GM19035 (cell line): ENCODE data around the gene PNPLA1.

Experiments
- ATAC-seq: cut with Tn5 transposase; IDR thresholded peaks from one replicate; pipeline ENCODE4 v1.9.1; 2021; ENCODE audit not compliant: unreplicated experiment

The PNPLA1 gene, protein sequence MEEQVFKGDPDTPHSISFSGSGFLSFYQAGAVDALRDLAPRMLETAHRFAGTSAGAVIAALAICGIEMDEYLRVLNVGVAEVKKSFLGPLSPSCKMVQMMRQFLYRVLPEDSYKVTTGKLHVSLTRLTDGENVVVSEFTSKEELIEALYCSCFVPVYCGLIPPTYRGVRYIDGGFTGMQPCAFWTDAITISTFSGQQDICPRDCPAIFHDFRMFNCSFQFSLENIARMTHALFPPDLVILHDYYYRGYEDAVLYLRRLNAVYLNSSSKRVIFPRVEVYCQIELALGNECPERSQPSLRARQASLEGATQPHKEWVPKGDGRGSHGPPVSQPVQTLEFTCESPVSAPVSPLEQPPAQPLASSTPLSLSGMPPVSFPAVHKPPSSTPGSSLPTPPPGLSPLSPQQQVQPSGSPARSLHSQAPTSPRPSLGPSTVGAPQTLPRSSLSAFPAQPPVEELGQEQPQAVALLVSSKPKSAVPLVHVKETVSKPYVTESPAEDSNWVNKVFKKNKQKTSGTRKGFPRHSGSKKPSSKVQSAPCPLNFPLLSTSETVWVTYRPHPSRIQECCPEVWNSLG

DNA sequence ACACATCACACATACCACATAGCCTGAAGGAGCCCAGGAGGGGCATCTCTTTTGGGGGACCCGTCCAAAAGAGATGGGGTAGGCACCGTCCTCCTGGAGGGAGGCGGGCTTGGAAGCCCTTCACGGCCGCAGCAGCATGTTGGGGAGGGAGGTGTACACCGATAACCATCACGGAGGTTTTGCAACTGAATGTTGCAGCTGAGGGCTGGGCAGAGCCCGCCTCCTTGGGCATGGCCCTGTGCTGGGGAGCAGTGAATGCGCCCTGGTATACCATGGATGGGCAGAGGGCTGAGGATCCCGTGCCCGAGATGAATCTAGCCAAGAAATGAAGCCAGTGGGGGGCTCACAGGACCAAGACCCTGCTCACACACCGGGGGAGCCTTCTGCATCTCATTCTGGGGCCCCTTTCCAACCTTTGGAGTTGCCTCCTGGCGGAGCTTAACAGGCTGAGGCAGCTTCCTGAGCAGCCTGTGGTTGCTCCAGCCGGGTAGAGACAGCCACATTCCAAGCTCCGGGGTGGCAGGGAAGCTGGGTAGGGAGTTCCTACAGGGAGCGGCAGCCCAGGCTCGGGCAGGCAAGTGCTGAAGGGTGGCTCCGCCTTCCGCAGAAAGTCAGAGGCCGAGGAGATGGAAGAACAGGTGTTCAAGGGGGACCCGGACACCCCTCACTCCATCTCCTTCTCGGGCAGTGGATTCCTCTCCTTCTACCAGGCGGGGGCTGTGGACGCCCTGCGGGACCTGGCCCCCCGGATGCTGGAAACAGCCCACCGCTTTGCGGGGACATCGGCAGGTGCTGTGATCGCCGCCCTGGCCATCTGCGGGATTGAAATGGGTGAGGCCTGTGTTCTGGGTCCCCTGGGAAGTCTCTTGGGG, at the start of gene PNPLA1:
Gene PNPLA1 (plus strand): TSS at position 227 of the 872 bp plus-strand sequence. CDS start 400 bp downstream, at position 627.
- ATAC-seq: no peak

DNA sequence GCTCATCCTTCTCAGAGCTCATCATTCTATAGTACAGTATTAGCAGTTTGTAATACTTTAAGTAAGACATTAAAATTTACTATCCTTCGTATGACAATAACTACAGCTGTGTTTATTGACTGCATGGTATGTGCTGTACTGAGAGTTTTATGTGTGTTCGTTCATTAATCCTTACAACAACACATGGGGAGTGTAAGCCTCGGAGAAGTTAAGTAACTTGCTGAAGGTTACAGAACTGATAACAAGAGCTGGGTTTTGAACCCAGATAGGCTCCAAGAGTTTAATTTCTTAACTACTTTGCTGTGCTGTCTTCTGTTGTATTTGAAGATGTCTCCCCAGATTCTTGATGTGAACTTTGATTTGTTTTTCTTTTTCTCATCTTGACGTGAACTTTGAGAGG, 49.6 kb upstream of the PNPLA1 start:
- ATAC-seq: no peak

DNA sequence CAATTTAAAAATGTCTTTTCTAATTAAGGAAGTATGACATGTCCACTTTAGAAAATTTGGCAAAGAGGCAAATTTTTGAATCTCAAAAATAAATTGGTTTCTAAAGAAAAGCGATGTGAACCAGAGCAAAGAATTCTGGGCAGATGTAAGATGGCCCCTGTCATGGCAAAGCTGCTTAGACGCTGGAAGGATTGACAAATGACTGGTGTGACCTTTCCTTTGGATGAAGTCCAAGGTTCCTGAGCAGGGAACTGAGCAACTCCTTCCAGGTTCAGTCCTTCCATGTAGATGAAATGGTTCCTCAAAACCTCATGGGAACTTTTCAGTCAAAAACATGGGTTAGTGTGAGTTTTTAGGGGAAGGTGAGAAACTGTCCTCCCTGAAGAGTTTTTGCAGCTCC, 48.2 kb upstream of the PNPLA1 start:
- ATAC-seq: no peak

DNA sequence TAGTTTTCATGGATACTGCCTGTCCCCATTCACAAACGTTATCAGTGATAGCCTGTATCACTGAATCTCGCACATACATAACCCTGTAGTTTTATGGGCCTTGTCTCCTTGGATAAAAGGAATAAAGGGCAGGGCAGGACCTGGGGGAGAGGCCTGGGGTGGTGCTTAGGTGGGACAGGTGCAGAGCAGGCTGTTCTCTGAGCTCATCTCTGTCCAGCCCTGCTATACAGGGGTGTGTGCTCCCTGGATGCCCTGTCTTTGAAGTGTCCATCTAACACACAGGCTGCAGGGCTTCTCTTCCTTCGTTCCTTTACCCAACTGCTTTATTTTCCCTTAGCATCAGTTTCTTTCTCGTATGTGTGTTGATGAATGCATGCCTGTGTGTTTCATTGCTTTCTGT, 46.9 kb upstream of the PNPLA1 start:
- no peak for ATAC-seq

DNA sequence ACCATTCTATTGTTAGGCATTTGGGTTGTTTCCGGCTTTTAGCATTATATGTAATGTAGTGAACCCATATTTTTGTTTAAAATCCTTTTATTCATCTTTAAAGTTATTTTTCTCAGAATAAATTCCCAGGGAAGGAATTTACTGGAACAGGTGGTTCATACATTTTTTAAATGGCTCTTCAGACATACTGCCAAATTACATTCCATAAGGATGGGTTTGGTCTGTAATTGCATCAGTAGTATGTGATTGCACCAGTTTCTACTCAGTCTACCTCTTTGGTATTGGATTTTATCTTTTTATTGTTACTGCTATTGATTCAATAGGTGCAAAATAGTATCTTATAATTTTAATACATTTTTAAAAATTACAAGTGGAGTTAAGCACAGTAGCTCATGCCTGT, 46.2 kb upstream of the PNPLA1 start:
- no peak for ATAC-seq

DNA sequence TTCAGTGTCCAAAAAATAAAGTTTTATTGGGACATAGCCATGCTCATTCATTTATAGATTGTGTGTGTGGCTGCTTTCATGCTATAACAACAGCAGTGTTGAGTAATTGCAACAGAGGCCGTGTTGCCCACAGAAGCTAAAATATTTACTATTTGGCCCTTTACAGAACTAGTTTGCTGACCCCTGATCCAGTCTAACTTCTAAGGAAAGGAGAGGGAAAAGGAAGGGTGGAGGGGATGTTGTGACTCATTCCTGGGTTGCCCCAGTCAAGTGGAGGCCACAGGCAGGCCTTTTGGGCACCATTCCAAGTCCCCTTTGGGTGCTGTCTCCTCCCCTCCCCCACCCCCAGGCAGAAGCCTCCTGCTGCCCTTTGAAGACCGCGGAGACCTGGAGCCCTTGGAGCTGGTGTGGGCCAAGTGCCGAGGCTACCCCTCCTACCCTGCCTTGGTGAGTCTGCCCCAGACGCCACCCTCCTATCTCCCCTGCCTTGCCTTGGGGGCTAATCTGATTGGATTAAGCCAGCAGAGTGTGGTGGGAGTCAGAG, 44.9 kb upstream of the PNPLA1 start:
- ATAC-seq: no peak

DNA sequence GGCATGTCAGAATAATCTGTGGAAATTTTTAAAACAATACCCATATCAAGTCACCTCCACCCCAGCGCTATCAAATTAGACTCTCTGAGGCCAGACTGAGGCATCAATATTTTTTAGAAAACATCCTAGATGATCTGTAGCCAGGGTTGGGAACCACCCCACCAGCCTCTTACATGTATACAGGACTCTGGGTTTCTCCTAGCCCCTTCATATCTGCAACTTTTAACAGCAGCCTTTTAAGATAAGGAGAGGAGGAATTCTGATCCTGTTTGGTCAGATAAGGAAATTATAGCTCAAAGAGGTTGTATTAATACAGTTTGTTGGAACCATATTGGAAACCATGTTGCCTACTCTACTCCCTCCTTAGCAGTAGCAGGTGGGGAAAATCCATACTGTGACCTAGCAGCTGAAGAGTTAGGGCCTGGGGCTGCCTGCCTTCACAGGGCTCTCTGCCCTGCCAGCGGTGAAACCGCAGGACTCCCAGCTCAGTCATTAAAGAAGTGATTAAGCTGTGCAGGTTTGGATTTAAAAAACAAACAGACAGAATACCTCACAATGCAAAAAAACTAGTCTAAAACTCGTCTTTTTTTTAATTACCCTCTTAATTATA, 43.3 kb upstream of the PNPLA1 start:
- no peak for ATAC-seq

DNA sequence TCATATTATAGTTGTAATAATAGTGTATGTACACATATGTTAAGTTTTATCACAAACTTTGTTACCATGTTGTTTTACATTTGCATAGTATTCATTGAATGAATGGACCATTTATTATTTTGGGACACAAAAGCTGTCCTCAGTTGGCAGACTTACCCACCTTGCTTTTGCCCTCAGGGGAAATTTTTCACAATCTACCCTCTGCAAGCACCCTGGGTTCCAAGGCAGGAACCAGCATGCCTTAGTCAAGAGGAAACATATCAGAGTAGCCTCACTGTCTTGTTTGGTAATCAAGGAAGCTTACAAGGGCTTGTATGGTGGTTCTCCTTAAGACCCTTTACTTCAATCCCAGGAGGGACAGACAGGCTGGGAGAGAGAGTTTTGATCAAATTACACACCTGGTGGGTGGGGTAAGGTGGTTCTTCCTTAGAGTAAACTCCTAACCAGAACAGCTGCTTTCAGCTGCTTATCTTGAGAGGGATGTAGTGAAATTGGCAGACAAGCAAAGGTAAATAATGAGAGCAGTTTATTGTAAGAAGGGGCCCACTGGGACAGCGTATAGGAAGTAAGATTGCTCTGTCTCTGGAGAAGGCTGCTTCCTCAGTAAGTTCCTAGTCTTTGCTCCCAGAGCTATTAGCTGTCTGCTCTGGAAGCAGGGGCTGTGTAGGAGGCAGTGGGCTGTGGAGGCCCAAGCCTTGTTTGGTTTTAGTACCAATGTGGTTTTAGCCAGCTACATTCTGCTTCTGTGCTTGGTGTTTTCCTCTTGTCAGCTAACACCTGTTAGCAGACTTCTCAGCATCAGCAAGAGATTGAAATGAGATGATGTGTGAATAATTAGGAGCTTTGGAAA, 42.3 kb upstream of the PNPLA1 start:
- ATAC-seq: no peak

DNA sequence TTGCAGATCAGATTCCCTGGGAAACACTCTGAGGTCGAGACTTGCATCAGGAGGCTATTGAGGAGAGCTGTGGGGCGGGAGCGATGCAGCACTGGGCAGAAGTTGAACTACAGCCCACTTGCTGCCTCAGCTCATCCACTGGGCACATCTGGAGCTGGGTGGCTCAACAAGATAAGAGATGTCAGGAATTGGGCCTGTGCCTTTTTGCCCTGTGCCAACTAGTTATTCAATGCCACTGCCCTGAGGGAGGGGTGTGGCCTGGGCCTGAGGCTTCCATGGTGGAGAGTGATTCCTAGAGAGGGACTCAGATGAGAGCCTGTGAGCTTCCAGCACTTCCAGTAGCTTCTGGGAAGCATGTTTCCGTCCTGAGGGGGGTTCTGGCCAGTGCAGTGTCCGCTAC, 40.6 kb upstream of the PNPLA1 start:
- ATAC-seq: no peak

DNA sequence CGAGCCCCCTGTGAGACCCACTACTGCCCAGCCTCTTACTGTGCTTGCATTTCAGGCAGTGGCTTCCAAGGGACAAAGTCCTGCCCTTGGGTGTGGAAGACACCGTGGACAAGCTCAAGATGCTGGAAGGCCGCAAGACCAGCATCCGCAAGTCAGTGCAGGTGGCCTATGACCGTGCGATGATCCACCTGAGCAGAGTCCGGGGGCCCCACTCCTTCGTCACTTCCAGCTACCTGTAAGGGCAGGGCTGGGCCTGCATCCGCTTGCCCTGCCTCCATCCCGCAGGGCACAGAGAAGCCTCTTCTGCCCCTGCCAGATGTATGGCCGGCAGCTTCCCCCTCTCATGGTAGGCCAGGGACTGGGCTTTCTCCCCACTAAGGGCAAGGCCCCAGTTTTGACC, 39.5 kb upstream of the PNPLA1 start:
- no peak for ATAC-seq

DNA sequence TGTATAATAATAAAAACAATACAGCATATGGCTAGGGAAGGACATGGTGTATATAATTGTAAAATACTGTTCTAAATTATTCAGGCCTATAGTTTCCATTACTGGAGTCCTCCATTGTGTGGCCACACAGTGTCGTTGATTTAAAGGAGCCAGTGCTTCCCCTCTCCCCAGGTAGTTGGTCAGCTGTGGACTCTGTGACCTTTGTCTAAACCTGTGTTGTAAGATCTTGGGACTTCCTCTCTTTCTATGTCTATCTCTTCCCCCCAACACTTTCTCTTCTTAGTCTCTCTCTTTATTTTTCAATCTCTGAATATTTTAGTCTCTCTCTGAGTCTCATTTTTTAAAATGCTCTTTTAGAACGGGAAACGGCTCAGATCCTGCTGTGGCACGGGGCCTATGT, 37.7 kb upstream of the PNPLA1 start:
- ATAC-seq: no peak

DNA sequence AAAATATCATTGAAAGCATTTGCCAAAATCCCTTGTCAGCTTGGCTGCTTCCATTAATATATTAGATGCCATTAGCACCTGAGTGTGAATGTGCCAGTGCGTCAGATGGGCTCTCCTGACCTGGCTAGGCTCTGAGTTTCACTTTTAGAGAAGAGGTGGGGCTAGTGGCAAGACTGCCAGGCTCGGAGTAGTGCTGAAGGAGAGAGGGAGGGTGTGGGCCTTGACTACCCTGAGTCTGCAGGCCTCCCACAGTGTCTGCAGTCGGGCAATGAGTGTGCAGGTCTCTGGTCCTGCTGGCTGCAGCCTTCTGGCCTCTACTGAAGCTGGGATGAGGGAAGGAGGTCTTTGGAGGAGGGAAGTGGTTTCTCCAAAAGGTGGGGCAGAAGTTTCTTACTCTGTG, 34.6 kb upstream of the PNPLA1 start:
- no peak for ATAC-seq

DNA sequence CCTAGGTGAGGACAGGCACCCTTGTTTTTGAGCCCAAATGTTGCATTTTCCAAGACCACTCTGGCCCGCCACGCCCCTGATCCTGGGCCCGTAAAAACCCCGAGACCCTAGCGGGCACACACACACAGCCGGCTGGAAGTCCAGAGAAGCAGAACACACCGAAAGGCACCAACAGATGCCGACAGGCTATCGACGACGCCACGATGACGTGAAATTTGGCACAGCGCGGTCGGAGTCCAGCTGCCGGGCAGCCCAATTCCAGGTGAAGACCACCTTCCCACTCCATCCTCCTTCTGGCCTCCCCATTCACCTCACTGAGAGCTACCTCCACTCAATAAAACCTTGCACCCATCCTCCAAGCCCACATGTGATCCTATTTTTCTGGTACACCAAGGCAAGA, 34.0 kb upstream of the PNPLA1 start:
- ATAC-seq: no peak

DNA sequence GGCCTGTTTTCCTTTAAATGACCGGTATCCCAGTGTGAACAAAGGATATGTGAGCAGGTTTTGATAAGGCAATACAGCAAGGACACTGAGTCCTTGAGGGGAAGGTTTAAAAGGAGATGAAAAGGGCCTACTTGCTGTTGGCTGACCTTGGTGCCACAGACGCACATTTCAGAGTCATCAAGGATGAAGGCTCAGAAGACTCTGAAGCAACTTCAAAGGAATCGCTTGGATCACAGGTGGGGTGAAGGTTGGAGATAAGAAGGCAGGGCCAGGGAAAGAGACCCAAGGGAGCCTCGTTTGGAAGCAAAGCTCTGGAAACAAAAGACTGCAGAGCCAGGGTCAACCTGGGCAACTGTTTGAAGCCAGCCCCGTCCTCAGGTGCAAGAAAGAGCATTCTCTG, 30.1 kb upstream of the PNPLA1 start:
- ATAC-seq: no peak

DNA sequence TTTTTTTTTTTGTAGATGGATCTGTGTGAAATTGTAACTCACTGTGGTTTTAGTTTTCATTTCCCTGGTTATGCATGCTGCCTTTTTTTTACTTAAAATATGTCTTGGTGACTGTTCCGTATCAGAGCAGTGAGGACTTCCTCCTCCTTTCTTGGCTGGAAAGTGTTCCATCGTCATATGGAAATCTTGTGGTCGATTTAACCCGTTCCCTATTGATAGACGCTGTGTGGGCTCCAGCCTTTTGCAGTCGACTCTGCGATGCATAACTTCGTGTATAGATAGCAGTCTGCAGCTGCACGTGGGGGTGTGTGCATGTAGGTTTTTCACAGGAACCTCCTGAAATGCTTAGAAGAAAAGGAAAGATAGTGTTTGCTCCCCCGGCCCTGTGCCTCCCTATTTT, 28.1 kb upstream of the PNPLA1 start:
- ATAC-seq: no peak

DNA sequence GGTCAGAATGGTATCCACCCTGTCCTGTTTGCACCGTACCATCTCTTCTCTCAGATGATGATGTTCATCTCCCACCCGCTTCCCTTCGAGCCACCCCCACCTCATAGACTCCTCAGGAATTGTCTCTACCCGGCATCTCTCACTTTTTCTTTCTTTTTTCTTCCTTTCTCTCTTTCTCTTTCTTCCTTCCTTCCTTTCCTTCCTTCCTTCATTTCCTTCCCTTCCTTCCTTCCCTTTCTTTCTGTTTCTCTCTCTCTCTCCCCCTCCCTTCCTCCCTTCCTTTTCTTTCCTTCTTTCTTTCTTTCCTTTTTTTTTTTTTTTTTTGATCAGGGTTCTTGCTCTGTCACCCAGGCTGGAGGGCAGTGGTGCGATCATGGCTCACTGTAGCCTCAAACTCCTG, 27.7 kb upstream of the PNPLA1 start:
- no peak for ATAC-seq

DNA sequence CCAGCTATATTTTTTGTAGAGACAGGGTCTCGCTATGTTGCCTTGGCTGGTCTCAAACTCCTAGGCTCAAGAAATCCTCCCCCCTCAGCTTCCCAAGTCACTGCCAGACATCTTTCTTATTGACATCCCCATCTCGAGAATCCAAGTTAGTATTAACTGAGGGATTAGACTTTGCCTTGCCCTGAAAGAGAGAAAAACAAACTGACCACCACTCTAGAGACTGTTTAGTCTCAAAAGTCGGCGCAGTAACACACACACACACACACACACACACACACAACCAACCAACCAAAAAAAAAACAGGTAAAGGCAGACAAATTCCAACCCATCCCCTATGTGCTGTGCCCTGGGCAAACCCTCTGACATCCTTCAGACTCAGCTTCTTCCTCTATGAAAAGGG, 27.2 kb upstream of the PNPLA1 start:
- ATAC-seq: no peak

DNA sequence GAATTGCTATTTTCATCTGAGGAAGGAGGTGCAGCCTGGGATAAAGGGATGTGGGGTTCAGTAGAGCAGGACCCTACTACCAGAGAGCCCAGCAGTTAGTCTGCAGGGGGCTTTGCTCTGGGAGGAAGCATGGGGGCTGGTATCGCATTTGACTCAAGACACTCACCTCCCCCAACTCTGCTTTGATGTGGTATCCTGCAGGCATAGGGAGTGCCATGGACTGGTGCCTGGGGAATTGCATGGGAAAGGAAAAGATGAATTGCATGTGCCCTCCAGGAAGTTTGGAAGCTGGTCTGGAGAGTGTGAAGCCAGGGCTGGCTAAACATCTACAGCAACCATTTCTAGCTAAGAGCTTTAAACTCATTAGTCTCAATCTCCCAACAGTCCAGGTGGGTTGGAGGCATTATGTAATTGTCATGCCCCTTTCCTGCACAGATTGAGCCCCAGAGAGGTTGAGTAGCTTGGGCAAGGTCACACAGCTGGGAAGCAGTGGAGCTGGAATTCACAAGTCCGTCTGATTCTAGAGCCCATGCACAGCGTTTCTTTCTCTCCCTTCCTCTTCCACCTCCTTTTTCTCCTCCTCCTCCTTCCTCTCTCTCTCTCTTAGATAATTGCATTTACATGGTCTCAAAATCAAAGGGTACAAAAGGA, 26.2 kb upstream of the PNPLA1 start:
- ATAC-seq: no peak

DNA sequence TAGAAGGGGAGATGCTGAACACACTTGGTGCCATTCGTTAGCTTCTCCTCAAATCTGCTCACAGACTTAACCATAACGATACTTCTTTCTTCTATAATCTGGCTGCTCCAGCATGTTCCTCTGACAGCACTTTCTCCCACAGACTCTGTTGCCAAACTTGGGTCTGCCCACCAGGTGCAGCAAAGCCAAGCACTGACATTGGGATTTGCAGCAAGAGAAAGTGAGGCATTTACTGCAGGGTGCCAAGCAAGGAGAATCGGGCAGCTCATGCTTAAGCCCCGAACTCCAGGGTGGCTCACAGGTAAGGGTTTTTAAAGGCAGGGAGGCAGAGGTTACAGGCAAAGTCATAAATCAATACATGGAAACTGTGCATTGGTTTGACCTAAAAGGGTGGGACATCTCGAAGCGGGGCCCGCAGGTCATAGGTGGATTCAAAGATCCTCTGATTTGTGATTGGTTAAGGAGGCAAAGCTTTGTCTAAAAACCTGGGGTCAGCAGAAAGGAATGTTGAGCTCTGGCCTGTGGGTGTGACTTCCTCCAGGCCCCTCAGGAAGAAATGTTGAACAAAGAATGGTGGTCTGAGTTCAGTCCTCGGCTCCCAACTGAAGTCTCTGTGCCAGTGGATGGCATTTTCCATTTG, 25.1 kb upstream of the PNPLA1 start:
- no peak for ATAC-seq
